22Rv1 (cell line): ENCODE data around the gene BOK.

Experiments
- ZFX ChIP-seq: fragments of 450-650 bp; IDR thresholded peaks from 2 replicates; pipeline ENCODE4 v1.6.1; 2017; ENCODE audit warnings: antibody characterized with exemption, borderline replicate concordance
- TF ChIP-seq, protein P1 (sequence below): fragments of 450-650 bp; IDR thresholded peaks from 2 replicates; pipeline ENCODE4 v1.5.1; 2017; ENCODE audit warnings: mild to moderate bottlenecking

DNA sequence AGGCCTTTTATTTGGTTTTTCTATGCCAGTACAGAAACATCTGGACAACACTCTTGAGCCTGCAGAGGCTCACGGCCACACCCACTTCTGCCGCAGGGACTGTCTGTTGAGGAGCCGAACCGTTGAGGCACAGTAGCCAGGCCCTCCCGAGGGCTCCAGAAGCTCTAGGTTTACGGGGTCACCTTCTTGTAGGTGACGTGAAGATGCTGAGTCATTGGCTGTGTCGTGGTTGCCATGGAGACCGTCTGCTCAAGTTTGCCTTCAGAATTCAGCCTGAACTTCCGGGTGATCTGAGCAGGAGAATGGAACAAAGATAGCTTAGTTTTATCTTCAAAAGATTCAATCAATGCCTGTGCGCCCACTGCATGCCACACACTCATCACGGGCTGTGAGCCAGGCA is 25.9 kb downstream of the BOK start:
- TF ChIP-seq, protein P1, sequence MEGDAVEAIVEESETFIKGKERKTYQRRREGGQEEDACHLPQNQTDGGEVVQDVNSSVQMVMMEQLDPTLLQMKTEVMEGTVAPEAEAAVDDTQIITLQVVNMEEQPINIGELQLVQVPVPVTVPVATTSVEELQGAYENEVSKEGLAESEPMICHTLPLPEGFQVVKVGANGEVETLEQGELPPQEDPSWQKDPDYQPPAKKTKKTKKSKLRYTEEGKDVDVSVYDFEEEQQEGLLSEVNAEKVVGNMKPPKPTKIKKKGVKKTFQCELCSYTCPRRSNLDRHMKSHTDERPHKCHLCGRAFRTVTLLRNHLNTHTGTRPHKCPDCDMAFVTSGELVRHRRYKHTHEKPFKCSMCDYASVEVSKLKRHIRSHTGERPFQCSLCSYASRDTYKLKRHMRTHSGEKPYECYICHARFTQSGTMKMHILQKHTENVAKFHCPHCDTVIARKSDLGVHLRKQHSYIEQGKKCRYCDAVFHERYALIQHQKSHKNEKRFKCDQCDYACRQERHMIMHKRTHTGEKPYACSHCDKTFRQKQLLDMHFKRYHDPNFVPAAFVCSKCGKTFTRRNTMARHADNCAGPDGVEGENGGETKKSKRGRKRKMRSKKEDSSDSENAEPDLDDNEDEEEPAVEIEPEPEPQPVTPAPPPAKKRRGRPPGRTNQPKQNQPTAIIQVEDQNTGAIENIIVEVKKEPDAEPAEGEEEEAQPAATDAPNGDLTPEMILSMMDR, result no peak
- TF ChIP-seq ZFX, result no peak
